Iris pigment epithelial cell (primary cell): ENCODE measurements around the gene APOB.

Experiments used
- DNase-seq: peaks from one replicate; pipeline ENCODE4 v3.0.0-alpha.2; 2011; ENCODE audit warnings: low read depth

Gene APOB

GRCh38 chr2:20972792-20973565 lies 70.9 kb downstream of the APOB start:
- no peak for DNase-seq

GRCh38 chr2:20972110-20972509 lies 71.8 kb downstream of the APOB start:
- DNase-seq, result no peak

GRCh38 chr2:20970068-20970467 lies 73.8 kb downstream of the APOB start:
- no peak for DNase-seq

- no peak for DNase-seq
These were observed 77.7 kb downstream of the APOB start for GRCh38 chr2:20966061-20966595.

- no peak for DNase-seq
These were observed 78.7 kb downstream of the APOB start for GRCh38 chr2:20965221-20965620.

GRCh38 chr2:20963867-20964266 lies 80.0 kb downstream of the APOB start:
- no peak for DNase-seq

GRCh38 chr2:20962939-20963557 lies 80.8 kb downstream of the APOB start:
- peak; percentile 51 for DNase-seq

GRCh38 chr2:20961858-20962257 lies 82.0 kb downstream of the APOB start:
- DNase-seq, result no peak

GRCh38 chr2:20960003-20960402 lies 83.9 kb downstream of the APOB start:
- DNase-seq, result no peak

- no peak for DNase-seq
These were observed 84.6 kb downstream of the APOB start for GRCh38 chr2:20959252-20959651.

- no peak for DNase-seq
These were observed 85.9 kb downstream of the APOB start for GRCh38 chr2:20957788-20958525.

- DNase-seq, result no peak
These were observed 88.4 kb downstream of the APOB start for GRCh38 chr2:20955277-20956026.

GRCh38 chr2:20953146-20953824 lies 90.6 kb downstream of the APOB start:
- DNase-seq, result no peak
